ENCODE measurements around the gene CFDP1.

Gene CFDP1

DNA sequence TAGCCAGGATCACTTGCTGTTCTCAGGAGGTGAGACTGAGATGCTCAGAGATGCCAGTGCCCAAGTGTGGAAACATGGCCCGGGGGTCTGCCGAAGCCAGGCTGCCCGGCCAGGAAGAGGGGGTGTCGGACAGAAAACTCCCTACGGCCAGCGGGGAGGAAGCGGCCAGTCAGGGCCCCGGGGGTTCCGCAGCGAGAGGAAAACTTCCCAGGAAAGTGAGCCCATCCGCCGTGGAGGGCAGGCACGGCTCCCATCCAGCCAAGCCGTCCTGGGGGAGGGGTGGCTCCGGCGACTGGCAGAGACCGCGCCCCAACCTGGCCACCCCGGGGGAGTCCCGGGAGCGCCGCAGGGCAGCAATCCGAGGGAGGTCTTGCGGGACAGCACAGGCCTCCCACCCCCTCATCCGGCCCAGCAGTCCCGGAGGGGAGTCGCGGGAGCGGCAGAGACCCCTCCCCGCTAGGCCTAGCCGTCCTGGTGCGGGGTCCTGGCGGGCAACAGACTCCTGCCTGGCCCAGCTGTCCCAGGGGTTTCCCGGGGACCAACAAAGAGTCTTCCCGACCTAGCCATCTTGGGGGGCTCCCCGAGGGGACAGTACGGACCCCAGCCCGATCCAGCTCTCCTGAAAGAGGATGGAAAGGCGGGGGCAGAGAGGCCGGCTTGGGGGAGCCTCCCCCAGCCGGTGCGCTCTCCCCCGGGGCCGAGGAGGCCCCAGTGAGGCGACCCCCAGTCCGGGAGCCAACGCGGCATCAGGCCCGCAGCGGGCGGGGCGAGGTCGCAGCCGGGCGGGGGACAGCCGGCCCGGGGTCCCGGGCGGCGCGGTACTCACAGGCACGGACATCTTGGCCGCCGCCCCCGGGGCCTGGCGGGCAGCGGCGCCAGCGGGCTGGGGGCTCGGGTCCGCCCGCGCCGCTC lies 168.0 kb downstream of the CFDP1 start:
- no peak for DNase-seq (ENCODE audit: low spot score)

DNA sequence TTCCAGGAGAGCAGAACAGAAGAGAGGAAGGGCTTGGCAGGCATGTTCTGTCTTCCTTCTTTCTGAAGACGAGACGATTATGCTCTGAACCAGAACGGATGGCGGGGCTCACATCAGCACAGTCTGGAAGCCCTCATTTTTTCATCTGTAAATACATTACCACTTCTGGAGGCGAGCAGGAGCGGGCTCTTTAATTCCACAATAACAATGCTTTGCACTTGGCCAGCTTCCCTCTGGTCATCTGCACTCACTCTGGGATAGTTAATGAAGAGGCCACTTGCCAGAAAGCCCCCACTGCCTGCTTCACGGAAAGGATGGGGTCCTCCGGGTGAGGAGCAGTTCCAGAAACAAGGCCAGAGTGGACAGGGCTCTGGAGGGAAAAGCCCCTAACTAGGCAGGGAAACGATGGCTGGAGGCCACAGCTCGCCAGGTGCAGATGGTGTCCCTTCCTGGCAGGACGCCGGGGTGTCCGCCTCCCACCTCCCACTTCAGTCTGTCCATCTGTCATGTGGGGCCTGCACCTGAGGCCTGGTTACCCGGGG lies 168.8 kb downstream of the CFDP1 start:
- DNase-seq (ENCODE audit: low spot score): no peak

DNA sequence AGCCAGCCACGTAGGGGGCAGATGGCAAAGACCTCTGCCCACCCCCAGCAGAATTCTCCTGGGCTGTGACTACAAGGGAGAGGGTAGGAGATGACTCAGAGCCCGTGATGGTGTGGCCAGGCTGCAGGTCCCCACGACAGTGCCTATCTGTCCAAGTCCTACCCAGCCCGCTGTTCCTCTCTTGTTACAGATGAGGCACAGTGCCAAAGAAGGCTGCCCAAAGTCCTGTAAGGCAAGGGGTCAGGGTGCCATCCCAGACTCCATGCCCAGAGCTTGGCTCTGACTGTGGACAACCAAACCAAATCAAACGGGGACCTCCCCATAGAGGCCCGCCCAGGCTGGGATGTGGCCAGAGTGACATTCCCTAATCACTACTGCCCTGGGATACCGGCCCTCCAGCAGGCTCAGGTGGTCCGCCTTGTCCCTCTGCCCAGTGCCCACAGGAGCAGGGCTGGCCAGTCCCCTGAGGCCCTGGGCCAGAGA lies 169.3 kb downstream of the CFDP1 start:
- DNase-seq (ENCODE audit: low spot score): no peak

DNA sequence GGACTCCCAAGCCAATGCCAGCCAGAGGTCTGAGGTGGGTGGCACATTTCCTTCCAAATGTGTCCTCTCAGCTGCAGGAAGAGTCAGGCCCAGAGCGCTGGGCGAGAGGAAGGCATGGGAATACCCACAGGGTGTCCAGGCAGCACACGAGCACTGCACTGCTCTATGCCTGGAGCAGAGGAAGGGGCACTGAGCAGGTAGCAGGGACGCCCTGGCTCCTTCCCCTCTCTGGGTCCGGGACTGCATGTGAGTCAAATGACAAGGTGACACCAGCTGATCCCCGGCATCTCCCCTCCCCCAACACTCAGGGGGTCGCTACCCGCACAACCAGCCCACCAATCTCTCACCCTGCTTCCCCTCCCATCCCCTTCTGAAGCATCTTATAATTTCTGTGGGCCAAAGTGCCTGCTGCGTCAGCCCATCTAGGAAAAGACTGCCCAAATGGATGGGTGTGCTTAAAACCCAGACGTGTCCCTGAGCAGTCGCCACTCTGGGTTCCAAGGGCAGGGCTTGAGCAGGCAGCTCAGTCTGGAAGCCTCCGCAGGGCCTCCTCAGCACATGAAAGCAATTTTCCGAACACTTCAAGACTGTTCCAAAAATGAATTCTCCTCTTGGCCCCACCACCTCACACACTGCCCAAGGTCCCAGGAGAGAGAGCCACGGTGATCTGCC lies 169.9 kb downstream of the CFDP1 start:
- no peak for DNase-seq (ENCODE audit: low spot score)

DNA sequence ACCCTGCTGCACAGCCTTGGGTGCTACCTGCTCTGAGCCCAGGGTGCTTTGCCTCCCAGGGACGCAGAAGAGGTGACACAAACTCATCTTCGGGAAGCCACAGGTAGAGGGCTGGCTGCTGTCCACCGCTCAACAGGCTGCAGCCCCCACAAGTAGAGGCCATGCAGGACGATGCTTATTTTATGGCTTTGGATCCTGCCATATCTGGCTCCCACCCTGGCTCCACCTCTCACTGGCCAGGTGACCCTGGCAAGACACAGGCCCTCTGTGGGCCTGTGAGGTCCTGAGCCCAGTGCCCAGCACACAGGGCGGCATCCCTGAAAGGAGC lies 170.5 kb downstream of the CFDP1 start:
- no peak for DNase-seq (ENCODE audit: low spot score)

DNA sequence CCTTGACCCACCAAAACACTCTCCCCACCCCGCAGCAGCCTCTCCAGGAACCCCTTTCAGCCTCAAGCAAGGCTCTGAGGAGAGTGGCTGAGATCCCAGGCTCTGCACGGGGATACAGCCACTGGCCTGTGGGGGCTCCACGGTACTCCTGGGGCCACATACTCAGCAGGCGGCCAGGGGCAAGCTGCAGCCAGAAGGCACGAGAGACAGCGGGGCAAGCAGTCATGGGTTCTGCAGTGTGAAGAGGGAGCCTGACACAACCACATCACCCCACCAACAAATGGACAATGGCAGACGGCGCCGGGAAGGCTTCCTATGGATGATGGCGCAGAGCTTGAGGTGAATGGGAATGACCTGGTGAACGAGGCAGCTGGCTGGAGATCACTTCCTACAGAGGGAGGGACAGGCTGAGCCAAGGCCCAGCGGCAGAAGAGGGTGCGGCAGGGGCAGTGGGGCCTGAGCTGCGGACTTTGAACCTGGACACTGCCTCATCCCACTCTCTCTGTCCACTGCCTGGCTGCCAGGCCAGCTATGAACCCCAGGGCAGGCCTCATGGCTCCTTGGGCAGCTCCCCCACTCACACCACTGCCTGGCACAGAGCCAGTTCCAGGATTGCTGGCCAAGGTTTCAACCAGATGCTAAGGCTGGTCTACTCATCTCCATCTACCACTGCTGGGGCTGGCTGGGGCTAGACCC lies 171.1 kb downstream of the CFDP1 start:
- DNase-seq (ENCODE audit: low spot score): no peak

DNA sequence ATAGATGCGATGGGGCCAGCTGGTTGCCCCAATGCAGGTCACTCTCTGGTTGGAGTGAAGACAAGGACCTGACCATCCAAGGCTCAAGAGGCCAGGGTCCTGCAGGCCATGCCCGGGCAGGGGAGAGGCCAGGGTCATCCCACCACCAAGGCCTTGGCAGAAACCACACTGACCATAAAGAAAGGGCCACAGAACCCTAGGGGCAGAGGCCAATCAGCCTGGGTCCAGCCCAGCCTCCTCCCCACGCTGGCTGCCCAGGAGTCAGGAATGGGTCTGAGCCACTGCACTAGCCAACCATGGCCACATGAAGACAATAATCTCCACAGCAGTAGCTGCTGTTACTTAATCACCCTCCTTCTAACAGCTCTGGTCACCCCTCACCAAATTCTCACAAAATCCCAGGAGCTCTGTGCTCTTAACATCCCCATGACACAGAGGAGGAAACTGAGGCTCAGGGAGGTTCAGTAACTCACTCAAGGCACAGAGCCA lies 171.7 kb downstream of the CFDP1 start:
- DNase-seq (ENCODE audit: low spot score): no peak

DNA sequence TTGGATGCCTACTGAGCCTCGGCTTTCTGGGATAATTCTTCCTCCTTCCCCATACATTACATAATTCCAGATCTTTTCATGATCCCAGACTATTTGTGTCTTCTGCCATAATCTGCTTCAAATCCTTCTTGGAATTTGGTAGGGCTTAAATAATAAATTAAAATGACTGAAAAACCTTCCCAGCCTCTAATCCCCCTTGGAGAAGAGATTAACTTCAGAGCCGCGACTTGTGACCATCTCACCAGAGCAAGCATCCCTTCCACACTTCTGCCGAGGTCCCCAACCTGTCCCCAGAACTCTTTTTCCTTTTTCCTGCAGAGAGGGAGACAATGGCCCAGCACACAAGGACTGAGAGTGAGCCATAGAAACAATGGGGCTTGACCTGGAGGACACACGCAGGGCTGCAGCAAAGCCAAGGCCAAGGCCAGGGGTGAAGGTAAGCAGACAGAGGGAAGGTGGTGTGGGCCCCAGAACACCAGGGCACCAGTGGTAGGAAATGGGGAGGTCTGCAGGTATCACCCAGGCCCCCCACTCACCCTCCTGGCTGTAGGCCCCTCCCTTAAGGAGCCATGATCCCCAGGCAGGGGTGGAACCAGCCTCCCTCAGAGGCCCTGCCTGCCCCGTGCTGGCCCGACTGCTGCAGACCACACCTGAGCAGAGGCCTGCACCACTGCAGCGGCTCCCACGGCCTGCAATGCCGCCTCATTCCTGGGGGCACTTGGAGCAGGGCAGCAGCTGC lies 172.3 kb downstream of the CFDP1 start:
- no peak for DNase-seq (ENCODE audit: low spot score)

DNA sequence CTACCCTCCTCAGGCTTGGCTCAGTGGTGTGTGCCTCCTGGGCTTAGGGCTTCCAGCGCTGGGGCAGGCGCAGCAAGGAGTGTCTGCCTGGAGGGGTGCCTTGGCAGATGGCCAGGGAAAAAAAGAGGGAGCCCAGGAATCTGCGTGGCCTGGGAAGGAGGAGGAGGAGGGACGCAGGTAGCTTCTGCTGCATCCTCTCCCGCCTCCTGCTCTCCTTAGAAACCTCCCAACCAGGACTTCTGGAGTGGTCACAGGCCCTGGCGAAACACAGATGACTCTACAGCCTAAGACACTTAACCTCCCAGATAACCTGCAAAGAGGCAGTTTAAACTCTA lies 174.5 kb downstream of the CFDP1 start:
- DNase-seq (ENCODE audit: low spot score): no peak

DNA sequence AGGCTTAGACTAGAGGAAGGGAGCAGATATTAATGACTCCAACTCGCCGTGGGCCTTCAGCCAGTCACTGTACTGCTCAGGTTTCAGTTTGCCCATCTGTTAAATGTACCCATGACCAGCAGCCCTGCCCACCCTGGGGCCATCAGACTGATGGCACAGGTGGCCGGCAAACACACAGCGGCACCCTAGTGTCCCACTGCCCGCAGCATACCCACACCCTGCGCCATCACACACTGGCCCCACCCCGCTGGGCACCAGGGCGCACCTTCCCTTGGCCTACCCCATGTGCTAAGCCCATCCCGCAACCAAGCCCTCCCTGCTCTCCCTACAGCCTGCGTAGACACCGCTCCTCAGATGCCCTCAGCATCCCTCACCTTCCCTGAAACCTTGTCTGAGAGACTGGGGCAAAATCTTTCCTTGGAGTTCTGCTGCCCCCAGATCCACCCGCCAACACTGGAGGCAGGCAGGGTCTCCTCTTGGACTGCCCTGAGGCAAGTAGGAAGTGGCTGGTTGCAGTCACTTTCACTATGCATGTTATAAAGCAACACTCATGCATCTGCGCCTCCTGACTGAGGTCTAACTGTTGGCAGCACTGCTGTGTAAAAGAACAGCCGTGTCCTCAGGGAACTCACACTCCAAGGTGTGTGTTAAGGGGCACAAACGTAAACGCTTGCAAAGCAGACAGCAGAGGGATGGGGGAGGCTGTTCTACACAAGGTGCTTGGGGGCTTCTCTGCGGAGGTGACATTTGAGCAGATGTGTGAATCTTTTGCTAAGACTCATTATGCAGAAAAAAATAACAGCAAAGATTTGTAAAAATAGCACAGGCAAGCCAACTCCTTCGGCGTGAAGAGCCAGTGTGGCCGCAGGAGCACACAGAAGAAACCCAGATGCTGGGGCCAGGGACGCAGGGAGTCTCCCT lies 175.2 kb downstream of the CFDP1 start:
- no peak for DNase-seq (ENCODE audit: low spot score)

DNA sequence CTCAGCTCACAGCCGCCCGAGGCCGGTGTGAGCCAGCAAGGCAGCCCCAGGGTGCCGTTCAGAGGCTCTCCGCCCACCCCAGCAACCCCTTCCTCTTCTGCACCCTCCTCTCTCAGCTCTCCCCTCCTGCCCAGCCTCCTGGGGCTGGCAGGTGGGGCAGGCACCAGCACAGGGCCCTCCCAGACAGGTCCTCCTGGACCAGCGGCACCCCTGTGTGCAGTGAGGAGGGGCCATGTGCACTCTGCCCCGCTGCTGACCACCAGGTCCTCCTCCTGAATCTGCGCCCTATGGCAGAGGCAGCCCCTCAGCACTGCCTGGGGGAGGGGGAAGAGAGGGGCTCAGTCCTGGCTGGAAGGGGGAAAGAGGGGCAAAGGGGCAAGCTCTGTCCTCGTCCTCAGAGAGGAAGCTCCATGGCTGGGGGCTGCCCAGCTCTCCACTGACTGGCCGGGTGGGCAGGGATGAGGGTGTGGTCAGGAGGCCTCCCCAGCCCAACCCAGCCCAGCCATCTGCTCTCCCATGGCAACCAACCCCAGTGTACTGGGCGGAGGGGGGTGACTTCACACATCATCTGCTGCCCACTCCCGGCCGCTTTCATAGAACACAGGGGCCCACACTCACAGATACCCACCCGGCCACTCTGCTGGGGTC lies 176.5 kb downstream of the CFDP1 start:
- DNase-seq (ENCODE audit: low spot score): no peak

DNA sequence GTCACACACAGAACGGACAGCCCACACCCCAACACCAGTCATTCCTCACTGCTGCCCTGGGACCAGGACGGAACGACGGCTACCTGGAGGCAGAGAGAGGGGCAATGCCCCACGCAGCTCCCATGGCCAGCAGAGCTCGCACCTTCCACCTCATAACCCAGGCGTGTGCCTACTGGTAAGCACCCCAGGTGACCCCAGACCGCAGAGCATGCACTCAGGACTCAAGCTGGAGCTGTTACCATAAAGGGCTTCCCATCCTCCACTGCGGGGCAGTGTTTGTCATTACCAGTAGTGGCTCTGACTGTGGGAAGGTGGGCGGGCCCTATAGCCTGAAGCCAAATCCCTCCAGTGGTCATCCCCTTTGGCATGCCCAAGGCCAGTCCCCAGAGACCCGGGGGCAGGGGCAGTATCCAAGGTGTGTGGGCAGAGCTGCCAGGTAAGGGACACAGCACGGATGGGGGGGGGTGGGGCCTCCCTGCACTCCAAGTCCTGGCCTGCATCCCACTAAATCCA lies 177.2 kb downstream of the CFDP1 start:
- no peak for DNase-seq (ENCODE audit: low spot score)

DNA sequence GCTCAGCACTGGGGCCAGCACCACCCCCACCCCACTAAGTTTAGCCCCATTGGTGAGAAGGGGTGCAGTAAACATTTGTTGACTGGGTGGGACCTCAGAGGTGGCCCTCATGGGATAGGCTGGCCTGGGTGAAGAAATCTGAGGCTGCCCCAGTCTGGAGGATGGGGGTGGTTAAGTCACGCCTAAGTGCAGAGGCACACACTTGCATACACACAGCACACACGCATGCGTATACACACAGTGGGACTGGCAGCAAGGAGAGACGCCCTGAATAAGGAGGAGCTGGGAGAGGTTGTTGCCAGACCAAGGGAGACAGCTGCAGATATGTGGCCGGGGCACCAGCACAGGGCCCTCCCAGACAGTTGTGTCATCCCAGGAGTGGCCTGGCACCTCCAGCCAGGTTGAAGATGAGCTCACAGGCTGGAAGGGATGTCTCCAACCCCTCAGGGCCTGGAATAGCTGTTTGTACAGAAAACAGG lies 178.9 kb downstream of the CFDP1 start:
- no peak for DNase-seq (ENCODE audit: low spot score)

DNA sequence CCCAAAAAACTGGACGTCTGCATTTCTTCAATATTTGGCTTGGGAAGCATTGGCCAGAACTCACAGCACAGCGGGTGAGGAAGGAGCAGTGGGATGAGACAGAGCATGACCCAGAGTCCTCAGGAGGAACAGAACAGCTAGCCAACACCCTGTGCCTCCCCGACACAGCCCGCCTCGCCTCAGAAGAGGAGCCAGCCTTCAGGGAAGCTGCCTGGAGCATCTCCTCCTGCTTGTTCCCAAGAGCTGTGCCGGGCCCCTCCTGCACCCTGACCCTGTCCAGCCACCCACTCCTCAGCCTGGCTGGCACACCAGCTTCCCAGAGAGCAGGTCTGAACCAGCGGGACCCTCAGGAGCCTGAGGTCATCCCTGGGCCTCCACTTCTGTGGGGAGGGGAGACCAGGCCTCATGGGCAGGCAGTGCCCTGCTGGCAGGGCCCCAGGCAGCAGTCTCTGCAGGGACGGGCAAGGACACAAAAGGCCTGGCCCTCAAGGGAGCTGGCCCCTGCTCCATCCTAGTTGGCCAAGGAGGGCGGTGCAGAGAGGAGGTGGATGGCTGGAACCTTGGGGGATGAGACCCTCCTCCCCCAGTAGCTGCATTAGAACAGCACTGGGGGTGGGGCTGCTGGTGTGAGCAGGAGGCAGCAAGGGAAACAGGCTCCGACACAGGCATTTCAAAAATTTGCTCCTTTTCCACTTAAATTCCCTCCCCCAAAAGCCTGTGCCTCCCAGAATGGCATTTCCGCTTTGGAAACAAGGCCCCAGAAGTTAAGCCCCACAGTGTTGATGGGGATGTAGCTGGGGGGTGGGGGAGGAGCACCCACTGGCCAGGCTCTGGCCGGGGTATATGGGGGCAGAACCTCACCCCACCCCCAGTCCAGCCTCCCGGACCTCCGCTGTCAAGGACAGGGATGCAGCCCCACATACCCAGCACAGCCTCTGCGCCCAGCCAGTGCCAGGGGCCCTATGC lies 180.1 kb downstream of the CFDP1 start:
- DNase-seq (ENCODE audit: low spot score): no peak

DNA sequence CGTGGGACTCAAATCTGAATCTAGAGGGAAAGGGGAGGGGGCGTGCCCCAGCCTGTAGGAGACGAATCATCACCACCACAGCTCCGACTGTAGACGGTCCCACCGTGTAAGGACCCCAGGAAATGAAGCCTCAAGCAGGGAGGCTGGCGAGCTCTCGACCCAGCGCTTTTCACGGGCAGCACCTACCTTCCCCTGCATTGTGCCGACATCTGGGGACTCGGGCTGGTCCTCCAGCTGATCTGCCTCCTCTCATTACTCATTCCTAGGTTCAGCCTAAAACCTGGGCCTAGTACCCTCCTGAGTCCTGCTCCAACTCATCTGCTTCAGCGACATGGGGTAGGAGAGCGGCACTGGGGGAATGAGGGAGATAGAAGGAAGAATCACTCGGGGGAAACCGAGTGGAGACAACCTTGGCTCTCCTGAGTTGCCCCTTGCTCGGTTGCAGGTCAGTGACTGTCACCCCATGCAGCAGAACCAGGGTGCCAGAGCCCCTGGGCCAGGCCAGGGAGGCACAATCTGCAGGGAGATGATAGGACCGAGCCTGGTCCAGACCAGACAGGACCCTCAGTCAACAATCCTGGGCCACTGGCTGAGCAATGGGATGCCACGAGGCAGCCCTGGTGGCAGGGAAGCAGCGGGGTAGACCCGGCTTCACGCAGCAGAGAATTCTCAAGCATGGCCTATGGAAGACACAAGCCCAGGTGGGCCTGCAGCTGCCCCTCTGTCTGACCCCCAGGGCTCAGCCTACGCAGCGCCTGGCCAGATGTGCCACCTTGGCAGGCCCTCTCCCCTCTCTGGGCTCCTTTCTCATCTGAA lies 181.0 kb downstream of the CFDP1 start:
- DNase-seq (ENCODE audit: low spot score): no peak

DNA sequence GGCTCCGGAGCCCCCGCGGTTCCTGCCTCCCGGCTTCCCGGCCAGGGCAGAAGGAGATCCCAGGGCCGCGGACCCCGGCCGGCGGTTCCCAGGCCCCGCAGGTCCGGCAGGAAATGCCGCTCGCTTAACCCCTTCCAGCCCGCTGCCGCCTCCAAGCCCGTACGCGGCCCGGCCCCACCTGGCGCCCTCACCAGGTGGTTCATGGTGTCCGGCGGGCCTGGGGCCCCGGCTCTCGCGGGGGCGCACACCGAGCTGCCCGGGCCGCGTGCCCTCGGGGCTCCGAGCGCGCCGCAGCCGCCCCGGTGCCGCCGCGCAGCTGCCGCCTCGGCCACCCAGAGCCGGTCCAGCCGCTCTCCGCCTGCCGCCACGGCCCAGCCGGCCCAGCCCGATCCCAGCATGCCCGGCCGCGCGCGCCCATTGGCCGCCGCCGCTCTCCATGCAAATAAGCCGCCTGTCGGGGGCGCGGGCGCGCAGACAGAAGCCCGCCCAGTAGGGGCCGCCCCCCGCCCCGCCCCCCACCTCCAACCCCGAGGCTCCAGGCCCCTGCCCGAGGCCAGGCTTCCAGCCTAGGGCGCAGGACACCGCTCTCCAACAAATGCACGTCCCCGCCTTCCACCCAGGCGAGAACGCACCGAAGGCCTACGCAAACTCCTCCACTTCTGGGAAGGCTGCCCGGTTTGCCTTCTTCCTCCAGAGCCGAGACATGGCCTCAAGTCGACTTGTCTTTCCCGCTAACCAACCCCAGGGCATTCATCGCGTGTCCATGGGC lies 181.8 kb downstream of the CFDP1 start, which contains the start of gene BCAR1:
BCAR1 (minus strand) TSS at position 345 of the 769 bp plus-strand sequence; CDS start at position 203, 142 bp downstream.
- DNase-seq (ENCODE audit: low spot score): no peak

DNA sequence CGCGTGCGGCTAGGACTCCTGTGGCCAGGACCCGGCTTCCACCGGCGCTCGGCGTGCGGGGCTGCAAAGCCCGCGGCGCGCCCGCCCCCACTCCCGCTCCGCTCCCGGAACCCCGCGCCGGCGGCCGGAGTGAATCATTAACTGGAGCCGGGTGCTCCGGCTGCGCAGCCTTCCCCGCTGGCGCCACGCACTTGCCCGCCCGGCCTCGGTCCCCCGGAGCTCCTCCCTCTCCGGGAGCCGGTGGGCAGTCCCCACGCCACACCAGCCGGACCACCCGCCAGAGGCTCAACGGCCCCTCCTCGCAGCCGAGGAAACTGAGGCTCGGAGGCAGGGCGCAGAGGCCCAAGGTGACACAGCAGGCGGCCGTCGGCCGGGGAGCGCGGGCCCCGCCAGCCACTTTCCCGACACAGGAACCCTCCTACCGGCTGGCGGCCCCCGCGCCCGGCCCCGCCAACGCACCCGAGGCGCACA lies 182.5 kb downstream of the CFDP1 start:
- DNase-seq (ENCODE audit: low spot score): no peak
